Measurements from ENCODE around the gene CPN2.

DNA sequence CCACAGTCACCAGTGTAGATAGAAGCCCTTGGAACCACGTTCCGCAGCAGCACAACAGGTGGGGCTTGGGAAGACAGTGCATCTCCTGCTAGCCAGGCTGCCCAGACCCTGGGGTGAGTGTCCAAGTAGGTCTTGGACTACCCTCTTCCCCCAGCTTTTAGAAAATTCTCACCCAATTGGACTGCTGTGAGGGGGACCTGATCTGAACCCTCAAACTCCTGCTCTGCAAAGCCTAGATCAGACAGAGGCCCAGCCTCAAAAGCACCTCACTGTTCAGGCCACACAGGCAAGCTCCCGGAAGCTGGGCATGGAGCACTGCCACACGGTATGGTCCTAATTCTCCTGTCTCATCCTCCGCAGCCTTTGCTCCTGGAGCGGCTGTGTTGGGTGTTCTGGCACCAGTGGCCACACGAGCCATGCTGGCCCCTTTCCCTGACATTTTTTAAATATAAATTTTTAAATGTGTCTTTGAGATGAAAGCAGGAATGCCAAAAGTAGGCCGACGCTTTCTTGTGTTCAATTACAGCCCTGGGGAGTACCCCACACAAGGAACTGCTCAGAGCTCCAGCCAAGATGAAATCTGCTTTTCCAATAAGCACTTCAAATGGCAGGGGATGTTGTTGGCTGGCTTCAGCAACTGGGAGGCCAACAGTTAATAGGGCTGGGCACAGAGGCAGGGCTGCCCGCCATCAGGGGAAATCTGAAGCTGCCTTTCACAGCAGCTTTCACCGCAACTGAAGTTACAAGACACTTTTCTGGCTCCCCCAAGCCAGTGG, 40.9 kb downstream of the CPN2 start:
- TF ChIP-seq, protein P1, sequence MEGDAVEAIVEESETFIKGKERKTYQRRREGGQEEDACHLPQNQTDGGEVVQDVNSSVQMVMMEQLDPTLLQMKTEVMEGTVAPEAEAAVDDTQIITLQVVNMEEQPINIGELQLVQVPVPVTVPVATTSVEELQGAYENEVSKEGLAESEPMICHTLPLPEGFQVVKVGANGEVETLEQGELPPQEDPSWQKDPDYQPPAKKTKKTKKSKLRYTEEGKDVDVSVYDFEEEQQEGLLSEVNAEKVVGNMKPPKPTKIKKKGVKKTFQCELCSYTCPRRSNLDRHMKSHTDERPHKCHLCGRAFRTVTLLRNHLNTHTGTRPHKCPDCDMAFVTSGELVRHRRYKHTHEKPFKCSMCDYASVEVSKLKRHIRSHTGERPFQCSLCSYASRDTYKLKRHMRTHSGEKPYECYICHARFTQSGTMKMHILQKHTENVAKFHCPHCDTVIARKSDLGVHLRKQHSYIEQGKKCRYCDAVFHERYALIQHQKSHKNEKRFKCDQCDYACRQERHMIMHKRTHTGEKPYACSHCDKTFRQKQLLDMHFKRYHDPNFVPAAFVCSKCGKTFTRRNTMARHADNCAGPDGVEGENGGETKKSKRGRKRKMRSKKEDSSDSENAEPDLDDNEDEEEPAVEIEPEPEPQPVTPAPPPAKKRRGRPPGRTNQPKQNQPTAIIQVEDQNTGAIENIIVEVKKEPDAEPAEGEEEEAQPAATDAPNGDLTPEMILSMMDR (IDR thresholded peaks at IDR 0.05) = no peak
- TF ChIP-seq POLR2A (IDR thresholded peaks at IDR 0.05) (no peak), EP300 (IDR thresholded peaks at IDR 0.05) (no peak)
